Lower leg skin (tissue), 4 donors: ENCODE results near the gene AUTS2. TPM values are rescaled to one million over a fixed set of nuclear protein-coding genes. Genes with fewer than 3 reads are reported as not detected.

Experiments used
- DNase-seq, 2 donors: peaks; one replicate each; pipeline ENCODE4 v3.0.0-alpha.2; 2019; ENCODE audit warnings: low spot score in 2 of 2
- H3K4me3 ChIP-seq: fragments of 200-600 bp; sonication (generic); 2 replicates; pipeline ENCODE4 v1.5.1; 2017; ENCODE audit warnings: mild to moderate bottlenecking, low read depth; ENCODE audit not compliant: poor library complexity, severe bottlenecking
- POLR2A ChIP-seq, 2 donors: fragments of 450-650 bp; IDR thresholded peaks; one replicate each; pipeline ENCODE4 v1.6.1; 2016 to 2017; ENCODE audit warnings: antibody characterized with exemption in 2 of 2, mild to moderate bottlenecking in 1 of 2, moderate library complexity in 1 of 2
- WGBS, 2 donors: methylation state at CpG; one replicate each; pipeline ENCODE4 v1.1.5; 2018; 5-methylcytosine and 5-hydroxymethylcytosine counted together
- intact Hi-C: fragments of 100-400 bp; cut with DNase I; formaldehyde crosslinking; loops from one replicate; pipeline ENCODE4 v1.15.0; 2023; ENCODE audit warnings: low total_unique reads
- total RNA-seq, 4 donors: library from RNA; depleted of rRNA; stranded (reverse); fragments of >200 nt; gene quantifications; one replicate each; pipeline ENCODE4 v1.1.0, GENCODE V29; 2016
- TF ChIP-seq, protein P1 (sequence below), 3 donors: fragments of 450-650 bp; IDR thresholded peaks; one replicate each; pipeline ENCODE4 v1.5.1; 2016; ENCODE audit warnings: antibody characterized with exemption in 3 of 3, mild to moderate bottlenecking in 3 of 3, moderate library complexity in 2 of 3

The AUTS2 gene
- total RNA-seq, 4 donors from 2014 or later = 30.8 to 41.9 (median 40.5) TPM

DNA sequence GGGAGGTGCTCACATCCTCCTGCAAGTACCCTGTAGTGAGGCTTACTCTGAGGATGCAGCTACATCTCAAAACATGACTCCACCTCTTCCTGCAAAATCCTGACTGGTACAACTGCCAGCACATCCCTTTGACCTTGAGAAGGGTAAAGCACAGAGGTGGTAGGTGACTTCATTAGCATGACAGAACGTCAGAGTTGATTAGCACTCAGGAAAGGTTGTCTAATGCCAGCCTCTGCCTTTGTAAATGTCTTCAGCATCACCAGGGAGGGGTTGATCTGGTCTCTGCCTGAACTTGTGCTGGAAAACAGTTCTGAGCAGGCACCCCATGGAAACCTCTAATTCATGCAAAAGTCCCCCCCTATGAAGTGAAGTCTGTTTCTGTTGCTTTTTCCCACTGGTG is 942.4 kb downstream of the AUTS2 start:
- H3K4me3 ChIP-seq = no peak overlapping the region
- WGBS, 2 donors = 35 to 62% methylated on average over 1 of the region's 1 CpG
- no peak for TF ChIP-seq POLR2A (IDR thresholded peaks at IDR 0.05)
- TF ChIP-seq, protein P1, sequence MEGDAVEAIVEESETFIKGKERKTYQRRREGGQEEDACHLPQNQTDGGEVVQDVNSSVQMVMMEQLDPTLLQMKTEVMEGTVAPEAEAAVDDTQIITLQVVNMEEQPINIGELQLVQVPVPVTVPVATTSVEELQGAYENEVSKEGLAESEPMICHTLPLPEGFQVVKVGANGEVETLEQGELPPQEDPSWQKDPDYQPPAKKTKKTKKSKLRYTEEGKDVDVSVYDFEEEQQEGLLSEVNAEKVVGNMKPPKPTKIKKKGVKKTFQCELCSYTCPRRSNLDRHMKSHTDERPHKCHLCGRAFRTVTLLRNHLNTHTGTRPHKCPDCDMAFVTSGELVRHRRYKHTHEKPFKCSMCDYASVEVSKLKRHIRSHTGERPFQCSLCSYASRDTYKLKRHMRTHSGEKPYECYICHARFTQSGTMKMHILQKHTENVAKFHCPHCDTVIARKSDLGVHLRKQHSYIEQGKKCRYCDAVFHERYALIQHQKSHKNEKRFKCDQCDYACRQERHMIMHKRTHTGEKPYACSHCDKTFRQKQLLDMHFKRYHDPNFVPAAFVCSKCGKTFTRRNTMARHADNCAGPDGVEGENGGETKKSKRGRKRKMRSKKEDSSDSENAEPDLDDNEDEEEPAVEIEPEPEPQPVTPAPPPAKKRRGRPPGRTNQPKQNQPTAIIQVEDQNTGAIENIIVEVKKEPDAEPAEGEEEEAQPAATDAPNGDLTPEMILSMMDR (IDR thresholded peaks at IDR 0.05) = no peak
- intact Hi-C loops = no loop called here
- DNase-seq = no peak

GRCh38 chr7:70542750-70543376 is 944.6 kb downstream of the AUTS2 start:
- WGBS, 2 donors = 83 to 95% methylated on average over 1 of the region's 1 CpG
- no peak overlapping the region for H3K4me3 ChIP-seq
- DNase-seq = no peak
- TF ChIP-seq, protein P1 (IDR thresholded peaks at IDR 0.05) = no peak
- TF ChIP-seq POLR2A (IDR thresholded peaks at IDR 0.05) = no peak
- intact Hi-C loops = no loop called here

DNA sequence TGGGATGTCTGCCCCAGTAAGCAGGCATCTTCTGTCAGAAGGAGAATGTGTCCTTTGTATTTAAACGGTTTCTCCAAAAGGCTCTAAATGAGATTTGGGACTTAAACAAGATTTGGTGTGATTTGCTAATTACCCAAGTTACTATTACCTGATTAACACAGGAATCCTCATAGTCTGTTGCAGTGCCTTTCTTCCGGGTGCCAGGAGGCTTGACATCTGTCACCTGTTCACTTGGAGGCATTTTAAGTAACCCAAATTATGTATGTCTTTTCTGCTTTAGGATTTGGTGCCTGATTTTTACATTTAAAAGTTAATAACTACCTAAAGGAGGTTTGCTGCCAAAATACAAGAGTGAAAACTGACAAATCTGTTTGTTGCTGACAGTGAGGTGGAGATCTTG is 945.7 kb downstream of the AUTS2 start:
- TF ChIP-seq, protein P1 (IDR thresholded peaks at IDR 0.05) = no peak
- no peak for TF ChIP-seq POLR2A (IDR thresholded peaks at IDR 0.05)
- DNase-seq = no peak
- intact Hi-C loops = no loop called here
- 88 to 95% methylated on average over 2 of the region's 2 CpGs for WGBS, 2 donors
- no peak overlapping the region for H3K4me3 ChIP-seq

DNA sequence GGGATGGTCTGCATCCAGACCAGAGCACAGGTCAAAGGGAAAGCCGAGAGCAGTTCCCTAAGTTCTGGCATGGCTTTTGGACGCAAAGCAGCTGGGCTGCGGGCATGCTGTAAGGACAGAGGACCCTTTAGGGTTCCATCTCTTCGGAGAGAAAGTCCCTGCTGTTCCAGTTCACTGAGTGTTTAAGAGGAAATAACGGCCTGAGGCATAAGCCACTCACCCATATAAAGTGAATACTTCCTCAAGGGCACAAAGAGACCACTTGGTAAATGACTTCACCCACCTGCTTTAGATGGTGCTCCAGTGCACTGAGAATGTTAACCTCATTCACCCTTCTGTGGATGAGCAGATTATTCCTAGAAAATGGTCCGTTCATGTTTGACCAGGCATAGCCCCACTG is 946.9 kb downstream of the AUTS2 start:
- no peak overlapping the region for H3K4me3 ChIP-seq
- intact Hi-C loops = no loop called here
- DNase-seq = no peak
- 95 to 97% methylated on average over 6 of the region's 6 CpGs for WGBS, 2 donors
- TF ChIP-seq, protein P1 (IDR thresholded peaks at IDR 0.05) = no peak
- no peak for TF ChIP-seq POLR2A (IDR thresholded peaks at IDR 0.05)

- WGBS, 2 donors = 54 to 84% methylated on average over 3 of the region's 3 CpGs
- intact Hi-C loops = no loop called here
Measured at GRCh38 chr7:70552141-70552540, 953.9 kb downstream of the AUTS2 start.

More at GRCh38 chr7:70552141-70552540, 953.9 kb downstream of the AUTS2 start:
- DNase-seq = no peak
- no peak for TF ChIP-seq POLR2A (IDR thresholded peaks at IDR 0.05)
- TF ChIP-seq, protein P1 (IDR thresholded peaks at IDR 0.05) = no peak
- H3K4me3 ChIP-seq = no peak overlapping the region
